Glutamatergic neuron (in vitro differentiated cells): ENCODE data around the gene TEX48. TPM values are rescaled to one million over a fixed set of nuclear protein-coding genes. Genes with fewer than 3 reads are reported as not detected.

Experiments used
- DNase-seq: peaks from one replicate; pipeline ENCODE4 v3.0.0; 2022
- H3K27ac Mint-ChIP-seq: one replicate; pipeline ENCODE4 v1.8.0; 2020; ENCODE audit warnings: mild to moderate bottlenecking, mixed read lengths, inconsistent platforms; ENCODE audit not compliant: unreplicated experiment
- H3K27me3 Mint-ChIP-seq: one replicate; pipeline ENCODE4 v1.8.0; 2020; ENCODE audit warnings: mild to moderate bottlenecking, moderate library complexity, mixed read lengths, inconsistent platforms; ENCODE audit not compliant: unreplicated experiment
- H3K36me3 Mint-ChIP-seq: one replicate; pipeline ENCODE4 v1.8.0; 2020; ENCODE audit warnings: mild to moderate bottlenecking, mixed read lengths, inconsistent platforms; ENCODE audit not compliant: unreplicated experiment
- H3K4me1 Mint-ChIP-seq: one replicate; pipeline ENCODE4 v1.8.0; 2020; ENCODE audit warnings: mild to moderate bottlenecking, low read depth, mixed read lengths, inconsistent platforms; ENCODE audit not compliant: unreplicated experiment
- H3K4me3 Mint-ChIP-seq: one replicate; pipeline ENCODE4 v1.8.0; 2020; ENCODE audit warnings: mild to moderate bottlenecking, mixed read lengths, inconsistent platforms; ENCODE audit not compliant: unreplicated experiment
- H3K9me3 Mint-ChIP-seq: one replicate; pipeline ENCODE4 v1.8.0; 2020; ENCODE audit warnings: mild to moderate bottlenecking, moderate library complexity, mixed read lengths, inconsistent platforms; ENCODE audit not compliant: unreplicated experiment
- total RNA-seq: library from RNA; stranded (reverse); fragmentation: NEBNext Ultra II Directional; extraction: Animal tissue kit (Norgen Biotek cat#: 25700); gene quantifications from one replicate; pipeline ENCODE4 v1.2.1, GENCODE V29; 2021; ENCODE audit not compliant: unreplicated experiment
- TF ChIP-seq, protein P1 (sequence below): fragments of 200-600 bp; sonication (generic); IDR thresholded peaks from one replicate; pipeline ENCODE4 v1.5.0; 2021; ENCODE audit not compliant: partially characterized antibody, unreplicated experiment

TEX48 gene
- total RNA-seq, 1 donor from 2014 or later = not detected

DNA sequence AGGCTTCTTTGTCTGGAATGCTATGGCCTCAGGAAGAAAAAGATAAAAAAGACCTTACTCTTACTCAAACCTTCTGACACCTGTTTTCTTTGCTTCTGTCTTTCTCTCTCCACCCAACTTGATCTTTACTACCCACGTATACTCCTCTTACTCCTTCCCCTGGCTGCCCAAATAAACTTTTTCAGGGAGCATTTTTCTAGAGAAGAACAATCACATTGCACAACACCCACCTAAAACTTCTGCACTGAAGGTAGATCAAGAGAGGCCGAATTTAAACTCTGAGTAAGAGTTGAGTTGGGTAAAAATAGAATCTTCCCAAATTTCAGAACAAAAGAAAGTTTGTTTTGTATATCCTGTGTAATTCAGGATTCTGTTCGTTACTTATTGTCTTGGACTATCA, 3.9 kb downstream of the TEX48 start:
- no peaks in the 10 kb centered on the region for H3K9me3 Mint-ChIP-seq
- H3K4me1 Mint-ChIP-seq = no peaks in the 10 kb centered on the region
- no peaks in the 10 kb centered on the region for H3K27me3 Mint-ChIP-seq
- H3K4me3 Mint-ChIP-seq = no peak overlapping the region
- TF ChIP-seq, protein P1, sequence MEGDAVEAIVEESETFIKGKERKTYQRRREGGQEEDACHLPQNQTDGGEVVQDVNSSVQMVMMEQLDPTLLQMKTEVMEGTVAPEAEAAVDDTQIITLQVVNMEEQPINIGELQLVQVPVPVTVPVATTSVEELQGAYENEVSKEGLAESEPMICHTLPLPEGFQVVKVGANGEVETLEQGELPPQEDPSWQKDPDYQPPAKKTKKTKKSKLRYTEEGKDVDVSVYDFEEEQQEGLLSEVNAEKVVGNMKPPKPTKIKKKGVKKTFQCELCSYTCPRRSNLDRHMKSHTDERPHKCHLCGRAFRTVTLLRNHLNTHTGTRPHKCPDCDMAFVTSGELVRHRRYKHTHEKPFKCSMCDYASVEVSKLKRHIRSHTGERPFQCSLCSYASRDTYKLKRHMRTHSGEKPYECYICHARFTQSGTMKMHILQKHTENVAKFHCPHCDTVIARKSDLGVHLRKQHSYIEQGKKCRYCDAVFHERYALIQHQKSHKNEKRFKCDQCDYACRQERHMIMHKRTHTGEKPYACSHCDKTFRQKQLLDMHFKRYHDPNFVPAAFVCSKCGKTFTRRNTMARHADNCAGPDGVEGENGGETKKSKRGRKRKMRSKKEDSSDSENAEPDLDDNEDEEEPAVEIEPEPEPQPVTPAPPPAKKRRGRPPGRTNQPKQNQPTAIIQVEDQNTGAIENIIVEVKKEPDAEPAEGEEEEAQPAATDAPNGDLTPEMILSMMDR = no peak
- no peak overlapping the region for H3K27ac Mint-ChIP-seq
- H3K36me3 Mint-ChIP-seq = no peaks in the 10 kb centered on the region
- DNase-seq = no peak

DNA sequence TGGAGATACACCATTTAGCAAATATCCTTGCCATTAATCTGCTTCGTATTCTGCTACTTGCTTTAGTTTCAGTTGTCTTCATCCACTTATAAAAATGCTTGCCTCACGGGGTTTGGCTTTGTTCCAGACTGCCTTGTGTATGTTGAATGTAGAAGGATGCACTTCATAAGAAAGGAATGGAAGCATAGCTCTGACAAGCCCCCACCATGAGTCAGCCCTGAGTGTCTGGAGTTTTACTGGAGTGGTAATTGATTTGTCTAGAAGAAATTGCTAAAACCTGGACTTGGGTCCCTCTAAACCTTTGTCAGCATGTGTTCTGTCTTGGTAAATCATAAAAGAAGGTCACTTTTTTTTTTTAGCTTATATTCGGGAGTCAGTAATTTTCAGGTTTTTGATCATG, 4.6 kb downstream of the TEX48 start:
- TF ChIP-seq, protein P1 = no peak
- Mint-ChIP-seq H3K4me3 (no peak overlapping the region), H3K36me3 (no peaks in the 10 kb centered on the region), H3K9me3 (no peaks in the 10 kb centered on the region), H3K4me1 (no peaks in the 10 kb centered on the region), H3K27me3 (peaks cover 1% of the 10 kb centered on the region), H3K27ac (no peak overlapping the region)
- no peak for DNase-seq

GRCh38 chr9:114676901-114677300, 5.1 kb downstream of the TEX48 start:
- H3K27me3 Mint-ChIP-seq = peaks cover 2% of the 10 kb centered on the region
- TF ChIP-seq, protein P1 = no peak
- no peak overlapping the region for H3K4me3 Mint-ChIP-seq
- DNase-seq = no peak
- no peak overlapping the region for H3K27ac Mint-ChIP-seq
- no peaks in the 10 kb centered on the region for H3K36me3 Mint-ChIP-seq
- H3K4me1 Mint-ChIP-seq = no peaks in the 10 kb centered on the region
- H3K9me3 Mint-ChIP-seq = no peaks in the 10 kb centered on the region

DNA sequence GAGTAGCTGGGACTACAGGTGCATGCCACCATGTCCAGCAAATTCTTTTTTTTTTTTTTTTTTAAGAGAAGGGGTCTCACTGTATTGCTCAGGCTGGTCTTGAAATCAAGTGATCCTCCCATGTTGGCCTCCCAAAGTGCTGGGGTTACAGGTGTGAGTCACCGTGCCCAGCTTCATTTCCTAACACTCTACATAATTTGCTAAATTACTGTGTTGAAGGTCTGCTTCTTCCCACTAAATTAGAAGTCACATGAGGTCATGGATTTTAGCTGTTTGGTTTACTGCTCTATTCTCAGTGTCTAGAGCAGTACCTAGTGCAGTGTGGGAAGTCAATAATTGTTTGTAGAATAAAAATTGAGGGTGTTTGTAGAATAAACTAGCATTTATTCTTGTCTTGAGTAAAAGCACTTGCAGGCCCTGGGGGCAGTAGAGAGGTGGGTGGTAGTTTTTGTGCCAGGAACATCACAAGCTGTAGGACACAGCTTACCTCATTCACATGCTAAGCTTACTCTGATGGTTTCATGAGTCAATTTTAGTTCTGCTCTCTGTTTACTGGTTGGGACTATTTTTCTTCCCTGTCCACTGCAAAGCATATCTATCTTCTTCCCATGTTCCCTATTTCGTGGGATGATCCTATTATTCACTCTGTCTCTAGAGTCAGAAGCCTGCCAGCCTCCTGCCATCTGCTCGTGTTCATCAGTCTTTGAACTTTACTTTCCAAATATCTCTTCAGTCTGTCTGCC, 7.0 kb downstream of the TEX48 start:
- TF ChIP-seq, protein P1 = no peak
- no peaks in the 10 kb centered on the region for H3K9me3 Mint-ChIP-seq
- H3K4me3 Mint-ChIP-seq = no peak overlapping the region
- no peak for DNase-seq
- peaks cover 6% of the 10 kb centered on the region for H3K36me3 Mint-ChIP-seq
- H3K4me1 Mint-ChIP-seq = no peaks in the 10 kb centered on the region
- peaks cover 2% of the 10 kb centered on the region for H3K27me3 Mint-ChIP-seq
- no peak overlapping the region for H3K27ac Mint-ChIP-seq

DNA sequence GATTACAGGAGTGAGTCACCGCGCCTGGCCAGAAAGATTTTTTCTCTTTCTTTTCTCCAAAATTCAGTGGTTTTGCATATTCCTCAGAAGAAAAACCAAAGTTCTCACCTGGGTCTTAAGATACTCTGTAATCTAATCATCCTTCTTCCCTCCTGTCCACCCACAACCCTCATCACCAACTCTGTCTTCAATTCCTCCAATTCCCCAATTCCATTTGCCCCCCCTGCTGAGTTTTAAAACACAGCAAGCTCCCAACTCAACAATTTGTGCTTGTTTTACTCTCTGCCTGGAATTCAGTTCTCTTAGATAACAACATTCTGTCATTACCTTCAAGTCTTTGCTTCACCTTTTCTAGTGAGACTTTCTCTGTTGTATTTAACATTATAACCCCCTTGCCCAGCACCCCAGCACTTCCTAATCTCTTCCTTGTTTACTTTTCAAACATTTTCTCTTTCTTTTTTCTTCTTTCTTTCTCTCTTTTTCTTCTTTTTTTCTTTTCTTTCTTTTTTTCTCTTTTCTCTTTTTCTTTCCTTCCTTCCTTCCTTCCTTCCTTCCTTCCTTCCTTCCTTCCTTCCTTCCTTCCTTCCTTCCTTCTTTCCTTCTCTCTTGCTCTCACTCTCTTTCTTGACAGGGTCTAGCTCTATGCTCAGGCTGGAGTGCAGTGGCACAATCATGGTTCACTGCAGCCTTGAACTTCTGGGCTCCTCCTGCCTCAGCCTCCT, 7.8 kb downstream of the TEX48 start:
- Mint-ChIP-seq H3K27me3 (peaks cover 2% of the 10 kb centered on the region), H3K27ac (no peak overlapping the region), H3K4me3 (no peak overlapping the region), H3K36me3 (peaks cover 6% of the 10 kb centered on the region), H3K4me1 (no peaks in the 10 kb centered on the region), H3K9me3 (no peaks in the 10 kb centered on the region)
- TF ChIP-seq, protein P1 = no peak
- no peak for DNase-seq
